IMR-90 (cell line): ENCODE data around the gene PKM. TPM values are rescaled to one million over a fixed set of nuclear protein-coding genes. Genes with fewer than 3 reads are reported as not detected.

Source experiments
- ATAC-seq: fragments of 200-7000 bp; cut with Tn5 transposase; 2 replicates; pipeline ENCODE4 v1.9.1; 2020; ENCODE audit warnings: low read depth, mild to moderate bottlenecking, moderate library complexity
- BruUV-seq: library from RNA; stranded (reverse); fragments of 400-500 nt; replicated peaks from 2 replicates; lab custom pipeline; 2021; lab: Mats Ljungman, UMichigan
- CTCF ChIA-PET: fragments of 300-600 bp; formaldehyde crosslinking; extraction: SDS; loops from one replicate; lab custom pipeline; 2021; ENCODE audit warnings: antibody characterized with exemption; lab: Yijun Ruan, JAX
- POLR2A ChIA-PET: fragments of 300-600 bp; sonication (Branson Sonifier 250); formaldehyde crosslinking; loops from one replicate; lab custom pipeline; 2022; ENCODE audit warnings: antibody characterized with exemption; ENCODE audit not compliant: unreplicated experiment; lab: Charles Lee
- DNase-seq: peaks from one replicate; pipeline ENCODE4 v3.0.0; 2013
- H2AFZ ChIP-seq: replicated peaks from 2 replicates; pipeline ENCODE3; 2013; ENCODE audit warnings: low read length, mild to moderate bottlenecking; ENCODE audit not compliant: poor library complexity
- H2AK5ac ChIP-seq: 2 replicates; pipeline ENCODE4 v1.6.1; 2013; ENCODE audit warnings: low read depth, low read length, inconsistent platforms
- H2AK9ac ChIP-seq: replicated peaks from 2 replicates; pipeline ENCODE3; 2013; ENCODE audit warnings: mild to moderate bottlenecking, low read depth, low read length, moderate library complexity; ENCODE audit not compliant: poor library complexity
- H2BK120ac ChIP-seq: 2 replicates; pipeline ENCODE4 v1.6.1; 2013; ENCODE audit warnings: low read depth, low read length, inconsistent platforms
- H2BK15ac ChIP-seq: 3 replicates; pipeline ENCODE4 v1.6.1; 2013; ENCODE audit warnings: low read depth, low read length, inconsistent platforms
- H2BK20ac ChIP-seq: 2 replicates; pipeline ENCODE4 v1.6.1; 2013; ENCODE audit warnings: low read depth, mild to moderate bottlenecking, inconsistent platforms, low read length, moderate library complexity
- H2BK5ac ChIP-seq: 2 replicates; pipeline ENCODE4 v1.6.1; 2013; ENCODE audit warnings: mild to moderate bottlenecking, low read depth, low read length, inconsistent platforms; ENCODE audit not compliant: poor library complexity, severe bottlenecking
- H3K14ac ChIP-seq: replicated peaks from 2 replicates; pipeline ENCODE4 v1.6.1; 2013; ENCODE audit warnings: low read depth, low read length, inconsistent platforms
- H3K18ac ChIP-seq: 2 replicates; pipeline ENCODE4 v1.6.1; 2013; ENCODE audit warnings: low read depth, low read length, control low read depth
- H3K23ac ChIP-seq: 2 replicates; pipeline ENCODE4 v1.6.1; 2013; ENCODE audit warnings: low read depth, low read length, inconsistent platforms
- H3K27ac ChIP-seq: 2 replicates; pipeline ENCODE4 v1.5.1; 2013; ENCODE audit warnings: mild to moderate bottlenecking, control low read depth, low read length; ENCODE audit not compliant: insufficient read depth
- H3K27me3 ChIP-seq: 2 replicates; pipeline ENCODE4 v1.6.1; 2013; ENCODE audit warnings: low read length; ENCODE audit not compliant: control insufficient read depth, insufficient read depth
- H3K36me3 ChIP-seq: 2 replicates; pipeline ENCODE4 v1.6.1; 2013; ENCODE audit warnings: low read length, mixed read lengths; ENCODE audit not compliant: control insufficient read depth, insufficient read depth
- H3K4ac ChIP-seq: 2 replicates; pipeline ENCODE4 v1.6.1; 2013; ENCODE audit warnings: low read depth, low read length, inconsistent platforms
- H3K4me1 ChIP-seq: 2 replicates; pipeline ENCODE4 v1.6.1; 2013; ENCODE audit warnings: low read length, mixed read lengths; ENCODE audit not compliant: control insufficient read depth, insufficient read depth
- H3K4me2 ChIP-seq: 2 replicates; pipeline ENCODE4 v1.6.1; 2013; ENCODE audit warnings: low read depth, mild to moderate bottlenecking, control low read depth, low read length, moderate library complexity
- H3K4me3 ChIP-seq: 2 replicates; pipeline ENCODE4 v1.5.1; 2013; ENCODE audit warnings: low read depth, mild to moderate bottlenecking, control low read depth, low read length, moderate library complexity; ENCODE audit not compliant: insufficient read depth
- H3K56ac ChIP-seq: 2 replicates; pipeline ENCODE4 v1.6.1; 2013; ENCODE audit warnings: low read length, inconsistent platforms; ENCODE audit not compliant: insufficient read depth; ENCODE audit errors: extremely low read depth
- H3K79me1 ChIP-seq, 2 experiments: 2 replicates each; pipeline ENCODE4 v1.6.1; 2013; ENCODE audit warnings: low read length in 2 of 2, inconsistent platforms in 1 of 2, low read depth in 1 of 2
- H3K9ac ChIP-seq: 2 replicates; pipeline ENCODE4 v1.6.1; 2013; ENCODE audit warnings: low read depth, low read length, control low read depth
- H3K9me1 ChIP-seq: 2 replicates; pipeline ENCODE4 v1.6.1; 2013; ENCODE audit warnings: low read length, inconsistent platforms; ENCODE audit not compliant: insufficient read depth
- H3K9me3 ChIP-seq: 2 replicates; pipeline ENCODE4 v1.6.1; 2013; ENCODE audit warnings: low read length; ENCODE audit not compliant: control insufficient read depth, insufficient read depth
- H4K20me1 ChIP-seq: 2 replicates; pipeline ENCODE4 v1.6.1; 2013; ENCODE audit warnings: low read length, inconsistent platforms; ENCODE audit not compliant: insufficient read depth
- H4K5ac ChIP-seq: 2 replicates; pipeline ENCODE4 v1.6.1; 2013; ENCODE audit warnings: mild to moderate bottlenecking, low read depth, low read length, control low read depth
- H4K8ac ChIP-seq, 2 experiments: 2 replicates each; pipeline ENCODE4 v1.6.1; 2013; ENCODE audit warnings: low read depth in 2 of 2, low read length in 2 of 2, control low read depth in 1 of 2, inconsistent platforms in 1 of 2
- H4K91ac ChIP-seq: 2 replicates; pipeline ENCODE4 v1.6.1; 2013; ENCODE audit warnings: low read depth, low read length, inconsistent platforms; ENCODE audit not compliant: insufficient read depth
- BHLHE40 ChIP-seq: fragments of 150-350 bp; IDR thresholded peaks from 2 replicates; pipeline ENCODE4 v1.6.1; 2016; ENCODE audit warnings: mild to moderate bottlenecking, low read depth, low read length
- CEBPB ChIP-seq: IDR thresholded peaks from 2 replicates; pipeline ENCODE4 v1.6.1; 2012; ENCODE audit warnings: low read depth, low read length, improper control_type of control experiment
- CHD1 ChIP-seq: IDR thresholded peaks from 2 replicates; pipeline ENCODE4 v1.6.1; 2012; ENCODE audit warnings: low read depth, low read length, improper control_type of control experiment
- CTCF ChIP-seq: conservative IDR thresholded peaks from 2 replicates; pipeline ENCODE4 v1.5.1; 2012; ENCODE audit warnings: mild to moderate bottlenecking, low read depth, low read length, improper control_type of control experiment
- ELK1 ChIP-seq: fragments of 150-350 bp; IDR thresholded peaks from 2 replicates; pipeline ENCODE4 v1.6.1; 2016; ENCODE audit warnings: low read depth, mild to moderate bottlenecking, low read length, moderate library complexity, borderline replicate concordance
- FOS ChIP-seq: fragments of 150-350 bp; IDR thresholded peaks from 2 replicates; pipeline ENCODE4 v1.6.1; 2016; ENCODE audit warnings: low read depth, low read length
- MAFK ChIP-seq: IDR thresholded peaks from 2 replicates; pipeline ENCODE4 v1.6.1; 2012; ENCODE audit warnings: low read depth, low read length, improper control_type of control experiment
- MAZ ChIP-seq: IDR thresholded peaks from 2 replicates; pipeline ENCODE4 v1.6.1; 2012; ENCODE audit warnings: low read depth, mild to moderate bottlenecking, low read length, improper control_type of control experiment, moderate library complexity, borderline replicate concordance
- MXI1 ChIP-seq: IDR thresholded peaks from 2 replicates; pipeline ENCODE4 v1.6.1; 2012; ENCODE audit warnings: low read depth, mild to moderate bottlenecking, low read length, moderate library complexity, borderline replicate concordance
- NFE2L2 ChIP-seq: fragments of 150-350 bp; IDR thresholded peaks from 2 replicates; pipeline ENCODE4 v1.6.1; 2016; ENCODE audit warnings: low read depth, mild to moderate bottlenecking, low read length
- POLR2A ChIP-seq: IDR thresholded peaks from 2 replicates; pipeline ENCODE4 v1.6.1; 2012; ENCODE audit warnings: mild to moderate bottlenecking, low read depth, low read length
- RAD21 ChIP-seq: IDR thresholded peaks from 2 replicates; pipeline ENCODE4 v1.6.1; 2012; ENCODE audit warnings: low read length, improper control_type of control experiment
- RCOR1 ChIP-seq: IDR thresholded peaks from 2 replicates; pipeline ENCODE4 v1.6.1; 2012; ENCODE audit warnings: mild to moderate bottlenecking, low read length, improper control_type of control experiment; ENCODE audit not compliant: insufficient replicate concordance
- RFX5 ChIP-seq: IDR thresholded peaks from 2 replicates; pipeline ENCODE4 v1.8.0; 2012; ENCODE audit warnings: low read depth, mild to moderate bottlenecking, low read length, moderate library complexity
- USF2 ChIP-seq: fragments of 150-350 bp; IDR thresholded peaks from 2 replicates; pipeline ENCODE4 v1.6.1; 2017; ENCODE audit warnings: mild to moderate bottlenecking, antibody characterized with exemption, low read length, low read depth
- WGBS, 2 experiments: methylation state at CpG; one replicate each; pipeline versions ENCODE4 v1.1.5 to v1.1.7; 2013; ENCODE audit warnings: missing lambda C conversion rate in 2 of 2; ENCODE audit not compliant: insufficient read length in 1 of 2; ENCODE audit errors: extremely low coverage in 2 of 2; 5-methylcytosine and 5-hydroxymethylcytosine counted together
- dilution Hi-C: fragments of 300-500 bp; cut with HindIII; formaldehyde crosslinking; loops from one replicate; pipeline ENCODE4 v1.14.3; 2018; ENCODE audit warnings: low sequenced_read_pairs; ENCODE audit not compliant: unreplicated experiment
- in situ Hi-C: fragments of 300-500 bp; cut with MboI; formaldehyde crosslinking; loops from 3 replicates; pipeline ENCODE4 v1.14.3; 2019; ENCODE audit warnings: low sequenced_read_pairs, inconsistent platforms, mixed read lengths
- intact Hi-C: fragments of 100-400 bp; cut with micrococcal nuclease; formaldehyde crosslinking; loops from 2 replicates; pipeline ENCODE4 v1.10.0; 2022
- polyA plus RNA-seq, 3 experiments: library from polyadenylated mRNA; depleted of rRNA; stranded (reverse); fragments of >200 nt; gene quantifications; 2 replicates each; pipeline ENCODE4 v1.2.3, GENCODE V29; 2012; ENCODE audit warnings: low replicate concordance in 1 of 3
- total RNA-seq: library from RNA; depleted of rRNA; stranded (reverse); fragments of >200 nt; gene quantifications from 2 replicates; pipeline ENCODE4 v1.2.3, GENCODE V29; 2012

PKM gene
- total and polyA plus RNA-seq, 2 of the 4 experiments (the other 2 are of a cell fraction) = 2,219 to 3,859 TPM

GRCh38 chr15:72178976-72179585 lies 51.9 kb downstream of the PKM start:
- DNase-seq (no peak), ATAC-seq (no peak)
- no peak overlapping the region for H2BK15ac ChIP-seq
- TF ChIP-seq USF2 (no peak), MAFK (no peak), CHD1 (no peak), BHLHE40 (no peak), RCOR1 (no peak), FOS (no peak), RFX5 (no peak), CEBPB (no peak), MAZ (no peak), NFE2L2 (no peak), RAD21 (no peak), MXI1 (no peak), CTCF (no peak), POLR2A (no peak), ELK1 (no peak)
- H4K91ac ChIP-seq = no peak overlapping the region
- no peak overlapping the region for H3K9ac ChIP-seq
- H3K4me1 ChIP-seq = peaks cover 3% of the 10 kb centered on the region; the same call in 1 of the 2 replicates
- no peak overlapping the region for H3K23ac ChIP-seq
- no peak overlapping the region for H2AK5ac ChIP-seq
- H3K36me3 ChIP-seq = no peaks in the 10 kb centered on the region
- no peaks in the 10 kb centered on the region for H3K9me1 ChIP-seq
- peaks cover 44% of the 10 kb centered on the region for H3K27me3 ChIP-seq
- no peak overlapping the region for H2AK9ac ChIP-seq
- 100% methylated on average over 1 of the region's 13 CpGs; no CpG with 5 or more reads in 1 of the 2 experiments for WGBS, 2 experiments
- no TSS peak for BruUV-seq
- CTCF ChIA-PET = no interaction called here
- H3K14ac ChIP-seq = no peak overlapping the region
- in situ Hi-C loops (no loop called here), intact Hi-C loops (no loop called here), dilution Hi-C loops (no loop called here)
- no peak overlapping the region for H3K56ac ChIP-seq
- H3K4me2 ChIP-seq = no peak overlapping the region
- H4K20me1 ChIP-seq = no peaks in the 10 kb centered on the region; the same call in 1 of the 2 replicates
- POLR2A ChIA-PET = no interaction called here
- no peaks in the 10 kb centered on the region for H3K79me1 ChIP-seq
- no peak overlapping the region for H3K4ac ChIP-seq
- no peak overlapping the region for H4K5ac ChIP-seq
- no peak overlapping the region for H3K18ac ChIP-seq
- H2BK5ac ChIP-seq = no peak overlapping the region
- no peak overlapping the region for H2AFZ ChIP-seq
- H3K4me3 ChIP-seq = no peak overlapping the region
- no peak overlapping the region for H2BK120ac ChIP-seq
- H3K9me3 ChIP-seq = no peaks in the 10 kb centered on the region
- H2BK20ac ChIP-seq = no peak overlapping the region
- no peak overlapping the region for H3K27ac ChIP-seq
- H4K8ac ChIP-seq = no peak overlapping the region
